Fibroblast of skin of right biceps (primary cell): Measurements from ENCODE around the gene KLF13.

Experiments used
- DNase-seq: peaks from one replicate; pipeline ENCODE4 v3.0.0-alpha.2; 2013

The KLF13 gene

DNA sequence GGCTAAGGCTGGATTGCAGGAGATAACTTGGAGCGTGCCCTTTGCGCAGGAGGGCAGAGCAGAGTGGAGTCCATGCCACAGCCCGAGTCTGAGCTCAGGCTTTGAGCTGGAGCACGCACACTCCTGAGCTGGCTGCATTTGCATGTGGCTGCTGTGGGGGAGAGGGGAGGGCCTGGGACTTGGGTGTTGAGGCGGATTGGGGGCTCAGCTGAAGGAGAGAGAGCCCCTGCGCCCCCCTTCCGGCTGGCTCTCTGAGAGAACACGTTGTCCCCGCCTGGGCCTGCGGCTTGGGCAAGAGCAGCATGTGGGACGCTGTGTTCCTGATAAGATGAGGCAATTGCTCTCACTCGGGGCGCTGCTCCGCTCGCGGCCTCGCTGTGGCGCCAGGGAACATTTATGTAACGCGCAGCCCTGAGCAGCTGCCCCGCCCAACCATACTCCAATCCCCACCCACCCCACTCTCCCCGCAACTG is 39.1 kb downstream of the KLF13 start:
- DNase-seq = peak; percentile 76

DNA sequence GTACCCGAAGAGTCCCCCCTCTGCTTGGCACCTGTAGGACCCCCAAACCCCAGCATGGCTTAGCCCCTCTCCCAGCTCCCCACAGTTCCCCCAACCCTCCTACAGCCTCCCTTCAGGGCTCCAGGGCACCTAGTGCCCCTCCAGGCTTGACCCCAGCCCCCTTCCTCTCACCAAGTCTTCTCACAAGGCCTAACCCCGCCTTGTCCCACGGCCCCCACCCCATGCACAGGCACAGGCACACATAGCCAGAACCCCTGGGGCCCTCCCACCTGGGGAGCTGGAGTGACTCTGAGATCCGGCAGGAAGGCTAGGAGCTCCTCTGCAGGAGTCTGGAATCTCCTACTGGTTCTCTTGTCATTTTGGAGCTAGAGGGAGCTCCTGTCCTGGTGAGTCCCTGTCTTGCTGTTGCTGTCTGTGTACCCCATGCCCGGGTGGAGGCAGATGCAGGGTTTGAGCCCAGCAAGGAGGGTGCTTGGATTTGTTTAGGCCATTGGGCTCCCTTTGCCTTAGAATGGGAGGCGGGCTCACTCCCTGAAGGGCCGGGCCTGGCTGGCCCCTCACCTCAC is 39.6 kb downstream of the KLF13 start:
- peak; percentile 22 for DNase-seq

DNA sequence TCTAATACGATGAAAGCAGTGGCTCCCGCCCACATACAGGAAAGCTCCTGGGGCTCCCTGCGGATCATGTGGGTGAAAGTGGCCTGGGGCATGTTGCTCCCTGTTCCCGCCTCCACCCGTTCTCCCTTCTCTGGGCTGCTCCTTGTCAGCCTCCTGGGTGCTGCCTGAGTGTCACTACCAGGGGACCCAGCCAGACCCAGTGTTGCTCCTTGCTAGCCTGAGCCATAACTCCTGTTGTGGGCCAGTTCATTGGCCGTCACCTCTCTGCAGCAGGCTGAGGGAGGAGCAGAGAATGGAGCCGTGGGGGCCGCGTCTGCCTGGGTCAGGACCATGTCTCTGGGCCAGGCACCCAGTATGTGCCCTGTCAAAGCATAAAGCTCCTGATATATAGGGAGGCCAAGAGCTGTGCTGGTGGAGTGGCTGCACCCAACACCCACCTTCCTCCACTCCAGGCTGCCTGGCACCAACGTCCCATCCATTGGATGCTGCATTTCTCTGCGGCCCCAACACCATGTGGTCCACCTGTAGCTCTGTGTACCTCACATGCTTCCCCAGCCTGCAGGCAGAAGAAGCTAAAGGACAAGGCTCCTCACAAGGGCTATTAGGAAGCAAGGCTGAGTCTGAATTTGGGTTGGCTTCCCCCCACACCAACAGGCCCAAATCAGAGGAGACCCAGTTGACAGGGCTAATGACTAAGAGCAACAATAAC is 40.5 kb downstream of the KLF13 start:
- DNase-seq = no peak

DNA sequence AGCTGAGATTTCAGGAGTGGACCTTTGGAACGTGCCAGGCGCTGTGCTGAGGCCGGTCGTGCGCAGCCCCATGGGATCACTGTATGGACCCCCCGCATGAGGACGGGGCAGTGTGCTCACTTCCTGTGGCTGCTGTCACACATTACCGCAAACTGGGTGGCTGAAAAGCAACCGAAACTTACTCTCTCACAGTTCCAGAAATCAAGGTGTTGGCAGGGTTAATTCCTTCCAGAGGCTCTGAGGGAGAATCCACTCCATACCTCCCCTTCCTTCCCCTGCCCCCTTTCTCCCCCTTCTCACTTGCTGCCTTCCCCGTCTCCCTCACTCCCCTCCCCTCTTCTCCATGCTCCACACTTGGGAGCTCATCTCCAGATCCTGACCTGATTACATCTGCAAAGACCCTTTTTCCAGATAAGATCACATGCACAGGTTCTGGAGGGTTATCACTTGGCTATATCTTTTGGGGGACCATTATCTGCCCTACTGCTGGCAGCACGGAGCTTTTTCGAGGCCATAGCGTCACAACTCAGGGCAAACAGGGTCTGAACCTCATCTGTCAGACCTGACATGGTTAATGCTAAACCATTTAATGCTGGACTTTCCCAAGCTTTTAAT is 41.2 kb downstream of the KLF13 start:
- no peak for DNase-seq

DNA sequence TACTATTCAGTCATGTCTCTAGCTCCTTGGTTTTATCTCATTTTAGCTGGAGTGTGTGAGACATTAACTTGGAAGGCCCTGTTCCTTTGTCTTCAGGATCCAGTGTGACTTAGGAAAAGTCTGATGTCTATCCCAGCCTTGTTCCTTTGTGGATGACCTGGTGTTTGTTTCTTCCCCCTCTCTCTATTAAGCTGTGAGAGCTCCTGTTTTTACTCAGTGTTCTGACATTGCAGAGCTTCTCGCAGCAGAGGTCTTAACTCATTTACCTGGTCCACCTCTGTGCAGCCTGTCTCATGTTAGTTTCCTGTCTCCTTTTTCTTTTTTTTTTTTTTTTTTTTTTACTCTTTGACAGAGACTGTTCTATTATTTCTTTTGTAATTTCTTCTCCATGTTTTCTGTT is 43.1 kb downstream of the KLF13 start:
- DNase-seq = no peak

DNA sequence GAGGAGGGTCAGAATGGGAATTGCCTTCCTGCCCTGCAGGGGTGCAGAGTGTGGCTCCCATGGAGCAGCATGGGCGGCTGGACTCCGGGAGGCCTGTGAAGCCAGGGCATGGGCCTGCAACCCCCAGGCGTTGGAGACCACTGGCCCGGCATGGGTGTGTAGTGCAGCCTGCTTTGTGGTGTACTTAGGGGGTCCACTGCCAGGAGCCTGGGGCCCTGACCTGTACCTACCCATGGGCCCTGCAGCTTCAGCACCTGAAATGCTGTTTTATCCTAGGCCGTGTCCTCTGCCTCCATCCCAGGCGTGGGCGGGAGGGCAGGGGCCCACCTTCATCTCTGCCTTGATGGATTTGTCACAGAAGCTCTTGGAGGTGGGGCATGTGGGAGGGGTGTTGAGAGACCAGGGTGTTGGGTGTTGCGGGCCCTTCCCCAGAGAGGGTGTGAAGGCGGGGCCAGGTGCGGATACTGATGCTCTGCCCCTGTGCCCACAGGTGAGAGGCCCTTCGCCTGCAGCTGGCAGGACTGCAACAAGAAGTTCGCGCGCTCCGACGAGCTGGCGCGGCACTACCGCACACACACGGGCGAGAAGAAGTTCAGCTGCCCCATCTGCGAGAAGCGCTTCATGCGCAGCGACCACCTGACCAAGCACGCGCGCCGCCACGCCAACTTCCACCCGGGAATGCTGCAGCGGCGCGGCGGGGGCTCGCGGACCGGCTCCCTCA is 45.0 kb downstream of the KLF13 start:
- no peak for DNase-seq

DNA sequence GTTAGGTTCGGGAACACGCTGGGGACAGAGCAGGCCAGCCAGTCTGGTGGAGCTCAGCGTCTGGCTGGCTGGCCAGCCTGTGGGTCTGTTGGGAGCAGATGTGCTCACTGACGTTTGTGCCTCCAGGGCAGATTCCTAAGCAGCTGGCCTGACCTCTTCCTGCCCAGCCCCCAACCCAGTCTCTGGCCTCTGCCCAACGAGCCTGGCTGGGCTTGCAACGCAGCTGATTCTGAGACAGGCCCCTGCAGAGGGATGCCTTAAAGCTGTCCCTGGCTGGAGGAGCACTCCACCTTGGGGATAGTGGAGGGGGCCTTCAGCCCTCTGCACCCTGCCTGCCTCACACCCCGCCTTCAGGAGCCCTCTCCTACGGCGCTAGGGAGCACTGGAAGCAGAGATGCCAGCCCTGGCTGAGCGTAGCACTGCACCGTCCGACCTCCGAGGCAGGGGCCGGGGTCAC is 46.0 kb downstream of the KLF13 start:
- DNase-seq = peak; percentile 58

DNA sequence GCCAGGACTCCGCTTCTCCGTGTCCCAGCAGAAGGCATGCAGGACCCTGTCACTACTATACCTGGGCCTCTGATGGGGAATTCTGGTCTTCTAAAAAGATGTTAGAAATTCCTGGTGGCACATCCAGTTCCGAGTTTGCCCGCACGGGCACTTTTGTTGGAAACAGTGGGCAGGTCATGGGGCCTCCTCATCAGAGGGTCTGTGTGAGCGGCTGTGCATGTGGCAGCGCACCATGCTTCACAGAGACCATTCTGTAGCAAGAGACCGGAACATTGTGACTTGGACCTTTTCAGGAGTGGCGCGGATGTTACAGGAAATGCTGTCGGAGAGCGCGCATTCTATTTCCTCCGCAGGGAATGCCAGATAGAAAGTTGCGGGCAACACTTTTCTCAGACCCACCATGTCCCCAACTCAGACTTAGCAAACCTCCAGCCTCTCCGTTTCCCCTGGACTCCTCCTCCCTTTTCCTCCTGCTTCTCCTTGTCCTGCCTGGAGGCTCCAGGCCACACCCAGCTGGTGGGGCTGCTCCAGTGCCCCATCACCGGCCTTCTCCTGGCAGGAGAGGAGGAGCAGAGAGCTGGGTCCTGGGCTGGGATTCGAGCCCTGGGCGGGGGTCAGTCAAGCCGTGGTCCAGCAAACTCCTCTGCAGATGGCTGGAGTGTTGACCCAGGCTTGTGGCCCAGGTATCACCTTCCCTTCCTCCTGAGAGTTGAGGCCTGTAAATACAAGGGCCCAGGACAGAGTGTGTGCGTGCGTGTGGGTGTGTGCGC is 46.6 kb downstream of the KLF13 start:
- DNase-seq = no peak

DNA sequence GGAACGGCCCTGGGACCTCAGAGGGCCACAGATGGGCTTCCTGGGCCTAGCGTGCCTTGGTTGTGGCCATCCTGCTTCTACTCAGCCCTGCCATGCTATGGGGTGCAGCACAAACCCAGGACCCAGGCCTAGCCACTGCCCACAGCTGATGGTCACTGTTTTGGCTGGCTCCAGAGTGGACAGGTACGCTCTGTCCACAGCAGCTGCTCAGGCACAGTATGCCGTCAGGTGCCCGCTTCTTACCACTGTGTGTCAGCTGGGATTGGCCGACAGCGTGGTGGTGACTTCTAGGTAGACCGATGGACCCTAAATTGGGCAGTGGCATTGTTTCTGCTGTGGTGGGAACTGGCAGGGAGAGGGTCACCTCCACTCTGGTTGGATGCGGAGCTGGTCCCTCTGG is 47.3 kb downstream of the KLF13 start:
- DNase-seq = no peak

DNA sequence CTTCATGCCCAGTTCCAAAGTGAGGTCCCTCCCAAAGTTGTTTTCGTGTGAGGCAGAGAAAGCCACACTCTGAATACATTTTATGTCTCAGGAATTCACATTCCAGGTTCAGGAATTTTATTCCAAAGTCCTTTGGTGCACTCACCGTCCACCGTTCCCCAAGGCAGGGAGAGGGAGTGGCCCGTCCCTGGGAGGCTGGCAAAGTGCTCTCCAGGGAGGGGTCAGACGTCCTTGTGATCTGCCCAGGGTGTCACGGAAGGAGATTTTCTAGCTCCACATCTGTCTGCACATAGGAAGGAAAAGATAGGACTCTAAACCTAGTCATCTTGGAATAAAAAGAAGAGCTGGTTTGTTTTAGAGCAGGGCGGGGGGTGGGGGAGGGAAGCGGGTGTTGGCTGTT is 47.9 kb downstream of the KLF13 start:
- DNase-seq = no peak

DNA sequence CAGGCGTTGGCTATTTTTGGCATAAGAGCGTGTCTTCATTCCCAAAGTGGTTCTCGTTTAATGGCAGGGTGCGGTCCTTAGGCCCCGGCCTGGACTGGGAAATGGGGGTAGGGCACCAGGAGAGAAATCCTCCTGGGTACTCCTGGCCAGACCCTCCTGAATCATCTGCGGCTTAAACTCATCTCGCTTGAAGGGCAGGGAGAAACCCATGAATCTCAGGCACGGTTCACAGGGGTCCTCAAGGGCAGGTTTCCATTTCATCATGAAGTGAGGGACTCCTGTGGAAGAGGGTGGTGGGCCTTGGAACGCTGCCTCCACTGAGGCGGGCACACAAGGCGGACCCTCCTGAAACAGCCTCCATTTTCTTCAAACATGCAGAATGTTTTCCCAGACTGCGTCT is 48.4 kb downstream of the KLF13 start:
- no peak for DNase-seq

DNA sequence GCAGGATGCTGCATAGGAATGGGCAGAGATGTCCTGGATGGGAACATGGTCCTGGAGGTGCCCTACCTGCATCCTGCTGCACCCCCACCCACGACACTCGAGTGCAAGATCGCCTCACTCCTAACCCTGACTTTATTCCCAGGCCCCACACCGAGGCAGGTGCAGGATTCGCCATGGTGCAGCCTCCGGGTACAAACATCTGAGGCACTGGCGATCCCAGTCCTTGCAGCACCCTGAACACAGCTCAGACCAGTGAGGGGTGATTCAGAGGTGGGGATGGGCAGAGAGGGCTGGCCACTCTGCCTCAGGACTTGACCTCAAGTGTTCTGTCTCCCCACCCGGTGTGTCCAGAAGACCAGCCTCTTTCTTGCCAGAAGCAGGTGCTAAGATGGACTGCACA is 49.1 kb downstream of the KLF13 start:
- no peak for DNase-seq

DNA sequence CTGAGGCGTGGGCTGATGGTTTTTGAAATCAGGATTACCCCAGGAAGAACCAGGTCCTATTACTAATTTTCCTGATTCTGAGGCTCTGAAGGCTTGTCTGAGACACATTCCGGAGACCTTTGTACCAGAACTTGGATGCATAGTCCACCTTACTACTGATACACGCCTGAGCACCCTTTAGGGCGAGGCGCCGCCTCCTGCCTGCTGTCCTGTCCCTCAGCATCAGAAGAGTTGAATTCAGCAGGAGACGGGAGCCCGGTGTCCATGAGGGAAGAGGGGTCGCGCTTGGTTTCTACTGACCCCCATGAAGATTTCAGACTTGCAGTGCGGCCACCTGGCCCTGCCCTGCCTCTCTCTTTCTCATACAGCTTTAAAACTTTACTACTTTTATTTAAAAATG is 49.9 kb downstream of the KLF13 start:
- DNase-seq = no peak

DNA sequence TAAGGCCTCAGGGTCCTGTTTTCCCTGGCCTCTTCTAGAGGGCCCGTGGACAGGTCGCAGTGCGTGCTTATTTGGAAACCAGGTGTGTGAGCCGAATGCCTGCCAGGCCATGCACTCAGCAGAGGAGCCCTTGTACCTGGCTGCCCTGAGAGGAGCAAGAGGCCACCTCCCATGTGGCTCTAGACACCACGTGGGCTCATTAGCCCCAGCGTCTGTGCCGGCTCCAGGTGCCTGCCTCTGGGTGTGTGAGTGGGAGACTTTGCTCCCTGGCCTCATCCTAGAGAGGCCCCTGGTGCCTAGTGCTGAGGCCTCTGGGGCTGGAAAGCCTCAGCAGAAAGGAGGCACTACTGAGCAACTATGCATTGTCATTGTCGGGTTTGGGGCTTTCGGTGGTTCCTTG is 50.4 kb downstream of the KLF13 start:
- DNase-seq = no peak

DNA sequence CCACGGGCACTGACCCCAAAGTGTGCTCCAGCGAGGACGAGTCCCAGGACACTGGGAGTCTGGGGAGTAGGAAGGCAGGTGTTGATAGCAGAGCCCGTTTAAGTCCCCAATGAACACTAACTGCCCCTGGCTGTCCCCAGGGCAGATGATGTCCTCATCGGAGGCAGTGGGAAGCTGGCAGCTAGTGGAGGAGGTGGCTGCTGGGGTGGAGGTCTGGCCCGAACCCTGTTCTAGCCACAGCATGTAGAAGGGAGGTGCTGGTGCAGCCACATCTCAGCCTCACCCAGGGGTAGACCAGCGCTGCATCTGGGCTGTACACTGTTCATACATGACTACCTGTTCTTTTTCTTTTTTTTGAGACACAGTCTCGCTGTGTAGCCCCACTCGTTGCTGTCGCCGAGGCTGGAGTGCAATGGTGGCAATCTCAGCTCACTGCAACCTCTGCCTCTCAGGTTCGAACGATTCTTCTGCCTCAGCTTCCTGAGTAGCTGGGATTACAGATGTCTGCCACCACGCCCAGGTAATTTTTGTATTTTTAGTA is 51.8 kb downstream of the KLF13 start:
- DNase-seq = no peak

DNA sequence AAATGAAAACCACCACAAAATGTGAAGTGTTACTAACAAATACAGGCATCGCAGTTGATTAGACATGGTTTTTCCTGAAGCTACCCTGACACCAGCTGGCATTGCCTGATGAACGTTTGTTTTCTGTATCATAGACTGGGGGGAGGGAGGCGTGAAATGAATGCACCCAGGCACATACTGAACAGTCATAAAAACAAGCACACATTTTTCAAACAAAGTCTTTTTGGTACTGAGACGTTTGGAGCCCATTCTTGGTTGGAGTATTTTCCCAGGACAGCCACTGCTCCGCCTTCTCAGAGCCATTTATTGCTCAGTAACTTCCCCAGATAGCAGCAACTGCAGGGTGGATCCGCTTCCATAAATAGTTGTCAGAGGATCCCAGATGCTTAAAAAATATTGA is 52.4 kb downstream of the KLF13 start:
- no peak for DNase-seq

DNA sequence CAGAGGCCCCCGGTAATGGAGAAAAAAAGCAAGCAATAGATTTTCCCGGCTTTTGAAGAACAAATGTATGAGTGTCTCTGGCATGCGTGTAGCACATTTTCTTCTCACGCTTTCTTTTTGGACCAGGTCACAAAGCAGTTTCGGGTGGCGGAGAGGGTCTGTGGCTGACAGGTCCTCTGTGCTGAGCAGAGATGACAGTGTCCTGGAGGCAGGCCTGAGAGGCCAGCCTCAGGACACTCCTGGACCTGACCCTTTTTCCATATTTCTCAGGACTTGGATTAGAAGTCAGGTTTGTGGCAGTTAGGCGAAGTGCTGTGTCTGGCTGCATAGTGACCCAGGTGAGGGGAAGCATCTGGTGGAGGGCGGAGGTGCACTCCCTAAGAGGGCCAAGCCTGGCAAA is 52.9 kb downstream of the KLF13 start:
- no peak for DNase-seq

DNA sequence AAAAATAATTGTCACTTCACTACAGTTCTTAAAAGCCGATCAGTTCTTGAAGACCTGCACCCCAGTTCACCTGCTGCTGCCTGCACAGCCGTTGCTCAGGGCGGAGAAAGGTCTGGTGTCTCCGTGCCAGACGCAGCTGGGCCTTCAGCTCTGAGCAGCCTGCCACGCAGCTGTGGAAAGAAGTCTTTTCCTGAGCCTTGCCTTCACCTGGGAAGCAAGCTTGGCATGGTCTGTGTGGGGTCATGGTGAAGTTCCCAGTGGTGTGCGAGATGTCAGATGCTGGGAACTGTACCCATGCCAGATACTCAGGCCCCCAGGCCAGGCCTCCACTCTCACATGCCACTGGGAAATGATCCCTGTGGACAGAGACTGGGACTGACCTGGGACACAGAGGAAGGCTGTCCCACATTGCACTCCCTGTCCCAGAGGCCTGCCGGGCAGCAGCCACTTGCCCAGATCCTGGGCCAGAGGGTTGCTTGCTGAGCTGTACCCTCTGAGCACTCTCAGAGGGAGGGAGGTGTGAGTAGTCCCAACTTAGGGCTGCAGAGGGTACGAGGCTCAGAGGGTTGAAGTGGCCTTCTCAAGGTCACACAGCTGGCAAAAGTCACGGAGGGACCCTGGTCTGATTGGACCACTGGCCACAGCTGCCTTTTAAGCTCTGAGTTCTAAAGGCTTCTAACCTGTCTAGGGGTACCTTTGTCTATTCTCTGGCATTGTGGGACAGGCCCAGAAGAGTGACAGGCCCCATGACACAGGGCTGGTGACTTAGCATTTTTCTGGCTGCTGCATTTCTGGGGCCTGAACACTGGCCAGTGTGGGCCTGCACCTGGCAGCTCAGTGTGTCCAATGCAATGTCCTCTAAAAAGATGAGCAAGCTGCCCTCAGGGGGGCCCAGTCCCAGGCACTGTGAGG is 55.4 kb downstream of the KLF13 start:
- no peak for DNase-seq

DNA sequence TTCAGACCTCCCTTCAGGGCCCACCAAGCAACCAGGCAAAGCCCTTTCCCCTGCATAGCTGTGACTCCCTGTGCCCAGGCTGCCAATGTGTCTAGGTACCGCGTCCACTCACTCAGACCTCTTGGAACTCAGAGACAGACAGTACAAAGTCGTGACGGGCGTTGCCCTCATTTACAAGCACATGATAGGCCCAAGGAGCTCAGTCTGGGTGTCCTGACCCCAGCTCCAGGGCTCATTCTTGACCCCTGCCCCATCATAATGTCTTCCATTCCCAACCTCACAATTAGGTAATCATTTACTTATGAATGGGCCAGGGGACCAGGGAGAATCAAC is 56.0 kb downstream of the KLF13 start:
- DNase-seq = no peak

DNA sequence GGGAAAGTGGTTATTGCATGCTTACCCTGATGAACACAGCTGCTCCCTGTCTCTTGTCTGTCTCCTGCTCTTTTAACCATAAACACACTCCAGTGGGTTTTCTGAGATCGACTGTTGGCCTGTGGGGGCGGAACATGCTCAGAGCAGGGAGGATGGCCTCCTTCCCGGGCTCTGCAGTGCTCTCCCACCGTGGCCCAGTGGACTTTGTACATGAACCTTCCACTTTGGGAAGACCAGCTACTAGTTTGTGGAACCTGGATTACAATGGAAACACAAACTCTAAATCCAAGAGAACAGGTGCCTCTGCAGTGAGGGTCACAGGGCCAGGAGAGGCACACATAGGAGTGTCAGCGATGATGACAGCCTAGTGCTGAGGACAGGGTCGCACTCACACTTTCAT is 56.5 kb downstream of the KLF13 start:
- no peak for DNase-seq

DNA sequence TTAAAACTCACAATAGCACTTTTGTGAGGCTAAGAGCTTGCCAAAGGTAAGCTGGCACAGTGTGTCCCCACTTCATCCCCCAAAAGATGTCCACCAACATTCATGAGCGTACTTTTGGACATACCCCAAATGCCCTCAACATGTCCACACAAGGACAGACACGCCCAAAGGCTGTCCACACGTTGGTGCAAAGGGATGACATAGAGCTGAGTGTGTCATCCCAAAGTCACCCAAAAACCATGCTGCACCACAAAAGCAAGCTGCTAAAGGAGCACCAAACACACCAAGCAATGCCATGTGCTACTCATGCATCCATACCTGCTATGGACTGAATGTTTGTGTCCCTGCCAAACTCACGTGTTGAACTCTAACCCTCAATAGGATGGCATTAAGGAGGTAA is 57.9 kb downstream of the KLF13 start:
- no peak for DNase-seq

DNA sequence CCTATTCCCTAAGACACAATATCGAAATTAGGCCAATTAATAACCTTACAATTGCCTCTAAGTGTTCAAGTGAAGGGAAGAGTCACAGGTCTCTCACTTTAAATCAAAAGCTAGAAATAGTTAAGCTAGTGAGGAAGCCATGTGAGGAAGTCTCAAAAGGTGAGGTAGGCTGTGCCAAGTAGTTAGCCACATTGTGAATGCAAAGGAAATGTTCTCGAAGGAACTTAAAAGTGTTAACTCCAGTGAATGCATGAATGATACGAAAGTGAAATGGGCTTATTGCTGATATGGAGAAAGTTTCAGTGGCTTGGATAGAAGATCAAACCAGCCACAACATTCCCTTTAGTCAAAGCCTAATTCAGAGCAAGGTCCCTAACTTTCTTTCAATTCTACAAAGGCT is 59.1 kb downstream of the KLF13 start:
- DNase-seq = no peak
